Trophoblast cell (in vitro differentiated cells and primary cell): ENCODE data around the gene LRMDA.

ENCODE experiments used
- DNase-seq, 2 donors: peaks; one replicate each; pipeline ENCODE4 v3.0.0-alpha.2; 2016
- H2AFZ ChIP-seq: 2 replicates; pipeline ENCODE4 v1.6.1; 2013; ENCODE audit warnings: low read length, moderate library complexity, mild to moderate bottlenecking; ENCODE audit not compliant: insufficient read depth, poor library complexity
- H2AK5ac ChIP-seq: 2 replicates; pipeline ENCODE4 v1.6.1; 2013; ENCODE audit warnings: mild to moderate bottlenecking, low read length
- H2BK120ac ChIP-seq: 2 replicates; pipeline ENCODE4 v1.6.1; 2013; ENCODE audit warnings: low read length, mild to moderate bottlenecking, moderate library complexity; ENCODE audit not compliant: insufficient read depth, poor library complexity
- H2BK12ac ChIP-seq: 2 replicates; pipeline ENCODE4 v1.6.1; 2013; ENCODE audit warnings: mild to moderate bottlenecking, low read length, moderate library complexity
- H2BK5ac ChIP-seq: 2 replicates; pipeline ENCODE4 v1.6.1; 2013; ENCODE audit warnings: low read length, low read depth, moderate library complexity, mild to moderate bottlenecking; ENCODE audit not compliant: poor library complexity
- H3K14ac ChIP-seq: 2 replicates; pipeline ENCODE4 v1.6.1; 2013; ENCODE audit warnings: mild to moderate bottlenecking, low read length
- H3K18ac ChIP-seq: 2 replicates; pipeline ENCODE4 v1.6.1; 2013; ENCODE audit warnings: mild to moderate bottlenecking, low read length
- H3K23ac ChIP-seq: 2 replicates; pipeline ENCODE4 v1.6.1; 2013; ENCODE audit warnings: low read length
- H3K27ac ChIP-seq: 2 replicates; pipeline ENCODE4 v1.5.1; 2013; ENCODE audit warnings: low read depth, mild to moderate bottlenecking, inconsistent platforms, low read length, moderate library complexity
- H3K27me3 ChIP-seq: 2 replicates; pipeline ENCODE4 v1.6.1; 2013; ENCODE audit warnings: inconsistent platforms, mild to moderate bottlenecking, low read length, moderate library complexity; ENCODE audit not compliant: insufficient read depth
- H3K36me3 ChIP-seq, 2 experiments: 1 replicate in 1 of 2; 2 replicates in 1 of 2; pipeline ENCODE4 v1.6.1; 2013; ENCODE audit warnings: low read length in 2 of 2, mild to moderate bottlenecking in 2 of 2, moderate library complexity in 1 of 2; ENCODE audit not compliant: insufficient read depth in 2 of 2, control insufficient read depth in 1 of 2
- H3K4ac ChIP-seq: 2 replicates; pipeline ENCODE4 v1.6.1; 2013; ENCODE audit warnings: low read depth, mild to moderate bottlenecking, low read length, moderate library complexity
- H3K4me1 ChIP-seq, 2 experiments: 1 replicate in 1 of 2; 2 replicates in 1 of 2; pipeline ENCODE4 v1.6.1; 2013; ENCODE audit warnings: low read length in 2 of 2, mild to moderate bottlenecking in 2 of 2, moderate library complexity in 1 of 2; ENCODE audit not compliant: insufficient read depth in 2 of 2, control insufficient read depth in 1 of 2
- H3K4me2 ChIP-seq: 2 replicates; pipeline ENCODE4 v1.6.1; 2013; ENCODE audit warnings: inconsistent platforms, mild to moderate bottlenecking, low read length, moderate library complexity
- H3K4me3 ChIP-seq: 2 replicates; pipeline ENCODE4 v1.5.1; 2013; ENCODE audit warnings: mild to moderate bottlenecking, low read depth, low read length, inconsistent platforms
- H3K79me1 ChIP-seq: one replicate; pipeline ENCODE4 v1.6.1; 2013; ENCODE audit warnings: low read length
- H3K79me2 ChIP-seq: 2 replicates; pipeline ENCODE4 v1.6.1; 2013; ENCODE audit warnings: low read length, mild to moderate bottlenecking; ENCODE audit not compliant: control insufficient read depth, insufficient read depth, poor library complexity
- H3K9ac ChIP-seq: 2 replicates; pipeline ENCODE4 v1.6.1; 2013; ENCODE audit warnings: mild to moderate bottlenecking, low read length
- H3K9me3 ChIP-seq: 2 replicates; pipeline ENCODE4 v1.6.1; 2013; ENCODE audit warnings: low read depth, mild to moderate bottlenecking, control low read depth, inconsistent platforms, low read length; ENCODE audit not compliant: insufficient read depth
- H4K12ac ChIP-seq: 2 replicates; pipeline ENCODE4 v1.6.1; 2013; ENCODE audit warnings: low read depth, mild to moderate bottlenecking, low read length, moderate library complexity
- H4K8ac ChIP-seq: 2 replicates; pipeline ENCODE4 v1.6.1; 2013; ENCODE audit warnings: low read depth, mild to moderate bottlenecking, low read length, moderate library complexity
- H4K91ac ChIP-seq: one replicate; pipeline ENCODE4 v1.6.1; 2013; ENCODE audit warnings: low read depth, mild to moderate bottlenecking, low read length, moderate library complexity
- WGBS: extraction: QIAGEN DNeasy Blood & Tissue Kit; methylation state at CpG from one replicate; pipeline ENCODE4 v1.1.7; 2013; ENCODE audit warnings: missing lambda C conversion rate; ENCODE audit not compliant: insufficient read length, insufficient coverage; ENCODE audit errors: extremely low coverage; 5-methylcytosine and 5-hydroxymethylcytosine counted together

The LRMDA gene

GRCh38 chr10:75505293-75505692 is 73.9 kb downstream of the LRMDA start:
- Histone ChIP-seq H3K4me3 (no peak overlapping the region), H2AFZ (no peak overlapping the region), H2BK5ac (no peak overlapping the region), H2BK120ac (no peak overlapping the region), H3K23ac (no peak overlapping the region), H3K79me1 (no peaks in the 10 kb centered on the region), H3K4me1 (peaks cover 0 to 4% of the 10 kb centered on the region in 2 experiments), H3K4ac (no peak overlapping the region), H2AK5ac (no peak overlapping the region), H4K8ac (no peak overlapping the region), H3K14ac (no peak overlapping the region), H3K4me2 (no peak overlapping the region), H3K27ac (no peak overlapping the region), H3K36me3 (no peaks in the 10 kb centered on the region), H3K18ac (no peak overlapping the region), H3K9me3 (no peaks in the 10 kb centered on the region), H4K91ac (no peak overlapping the region), H4K12ac (no peak overlapping the region), H3K9ac (no peak overlapping the region), H2BK12ac (no peak overlapping the region), H3K79me2 (no peaks in the 10 kb centered on the region), H3K27me3 (no peaks in the 10 kb centered on the region)
- no peak for DNase-seq
- WGBS, result no CpG with 5 or more reads among the region's 1 CpG

- Histone ChIP-seq H3K4me3 (no peak overlapping the region), H4K12ac (no peak overlapping the region), H3K23ac (no peak overlapping the region), H3K79me1 (no peaks in the 10 kb centered on the region), H3K9me3 (no peaks in the 10 kb centered on the region), H2BK12ac (no peak overlapping the region), H3K79me2 (no peaks in the 10 kb centered on the region), H4K91ac (no peak overlapping the region), H2BK120ac (no peak overlapping the region), H3K4me1 (peaks cover 2 to 4% of the 10 kb centered on the region in 2 experiments), H3K18ac (no peak overlapping the region), H3K27ac (no peak overlapping the region), H3K4ac (no peak overlapping the region), H3K4me2 (no peak overlapping the region), H2BK5ac (no peak overlapping the region), H2AFZ (no peak overlapping the region), H2AK5ac (no peak overlapping the region), H3K14ac (no peak overlapping the region), H3K9ac (no peak overlapping the region), H4K8ac (no peak overlapping the region), H3K36me3 (no peaks in the 10 kb centered on the region), H3K27me3 (peaks cover 2% of the 10 kb centered on the region)
- no CpG with 5 or more reads among the region's 3 CpGs for WGBS
- DNase-seq, result no peak
Observed at GRCh38 chr10:75505840-75506506, 74.5 kb downstream of the LRMDA start.

GRCh38 chr10:75506930-75507329 is 75.5 kb downstream of the LRMDA start:
- Histone ChIP-seq H3K23ac (no peak overlapping the region), H4K8ac (no peak overlapping the region), H4K91ac (peak overlapping the region; percentile 41), H3K4me1 (peaks cover 2 to 4% of the 10 kb centered on the region in 2 experiments), H3K9ac (no peak overlapping the region), H2BK12ac (peak overlapping the region; percentile 68), H3K4me2 (no peak overlapping the region), H4K12ac (no peak overlapping the region), H3K79me2 (no peaks in the 10 kb centered on the region), H2BK5ac (no peak overlapping the region), H3K9me3 (no peaks in the 10 kb centered on the region), H3K27ac (no peak overlapping the region), H3K4me3 (no peak overlapping the region), H3K79me1 (no peaks in the 10 kb centered on the region), H3K14ac (peak overlapping the region; percentile 47), H2AFZ (no peak overlapping the region), H3K27me3 (peaks cover 2% of the 10 kb centered on the region), H2BK120ac (no peak overlapping the region), H3K4ac (no peak overlapping the region), H3K18ac (no peak overlapping the region), H2AK5ac (peak overlapping the region; percentile 66), H3K36me3 (no peaks in the 10 kb centered on the region)
- DNase-seq, result no peak
- no CpG with 5 or more reads among the region's 4 CpGs for WGBS

GRCh38 chr10:75507469-75507868 is 76.0 kb downstream of the LRMDA start:
- Histone ChIP-seq H3K18ac (no peak overlapping the region), H3K9ac (no peak overlapping the region), H3K27ac (no peak overlapping the region), H3K23ac (no peak overlapping the region), H4K8ac (no peak overlapping the region), H3K4me1 (peaks cover 2 to 4% of the 10 kb centered on the region in 2 experiments), H3K27me3 (peaks cover 2% of the 10 kb centered on the region), H3K79me1 (no peaks in the 10 kb centered on the region), H3K14ac (no peak overlapping the region), H3K4me3 (no peak overlapping the region), H3K4me2 (no peak overlapping the region), H2BK120ac (no peak overlapping the region), H4K91ac (no peak overlapping the region), H4K12ac (no peak overlapping the region), H3K79me2 (no peaks in the 10 kb centered on the region), H3K36me3 (no peaks in the 10 kb centered on the region), H2AFZ (no peak overlapping the region), H3K9me3 (no peaks in the 10 kb centered on the region), H2AK5ac (no peak overlapping the region), H2BK5ac (no peak overlapping the region), H2BK12ac (no peak overlapping the region), H3K4ac (no peak overlapping the region)
- no peak for DNase-seq
- no CpG with 5 or more reads among the region's 3 CpGs for WGBS
